H1 (cell line): Measurements from ENCODE around the gene ARMC6.

Source experiments
- CTCF ChIP-seq, 3 experiments: IDR thresholded peaks; 1 replicate in 2 of 3; 2 replicates in 1 of 3; pipeline versions ENCODE4 v1.5.1 to v1.6.1; 2011; ENCODE audit warnings: low read length in 3 of 3, mild to moderate bottlenecking in 3 of 3, inconsistent platforms in 2 of 3, low read depth in 1 of 3, moderate library complexity in 1 of 3; ENCODE audit not compliant: insufficient read depth in 1 of 3; ENCODE audit errors: control extremely low read depth in 1 of 3
- JUND ChIP-seq: IDR thresholded peaks from 2 replicates; pipeline ENCODE4 v1.6.1; 2011; ENCODE audit warnings: mild to moderate bottlenecking, improper control_type of control experiment, low read length
- KDM1A ChIP-seq: fragments of 200-600, 300-600 bp; sonication (generic); IDR thresholded peaks from 2 replicates; pipeline ENCODE4 v1.7.1; 2016; ENCODE audit warnings: mild to moderate bottlenecking, low read length, borderline replicate concordance
- NRF1 ChIP-seq: IDR thresholded peaks from 2 replicates; pipeline ENCODE4 v1.6.1; 2011; ENCODE audit warnings: mild to moderate bottlenecking, low read depth, low read length, improper control_type of control experiment
- POLR2A ChIP-seq, 2 experiments: IDR thresholded peaks; 1 replicate in 1 of 2; 2 replicates in 1 of 2; pipeline ENCODE4 v1.6.1; 2011; ENCODE audit warnings: low read depth in 2 of 2, low read length in 2 of 2, mild to moderate bottlenecking in 2 of 2; ENCODE audit errors: control extremely low read depth in 1 of 2
- POLR2AphosphoS5 ChIP-seq: IDR thresholded peaks from 2 replicates; pipeline ENCODE4 v1.6.1; 2011; ENCODE audit warnings: low read depth, low read length
- RAD21 ChIP-seq, 2 experiments: IDR thresholded peaks in 1 of 2; conservative IDR thresholded peaks in 1 of 2; 2 replicates each; pipeline ENCODE4 v1.6.1; 2011; ENCODE audit warnings: low read depth in 2 of 2, low read length in 2 of 2, improper control_type of control experiment in 1 of 2, inconsistent platforms in 1 of 2, mild to moderate bottlenecking in 1 of 2, moderate library complexity in 1 of 2
- SAP30 ChIP-seq: fragments of 300-600 bp; sonication (generic); IDR thresholded peaks from 2 replicates; pipeline ENCODE4 v1.7.1; 2012; ENCODE audit warnings: low read length, moderate library complexity, mild to moderate bottlenecking, inconsistent platforms; ENCODE audit not compliant: insufficient read depth, insufficient replicate concordance
- SP1 ChIP-seq: IDR thresholded peaks from 2 replicates; pipeline ENCODE4 v1.6.1; 2011; ENCODE audit warnings: low read depth, low read length

- TF ChIP-seq CTCF (IDR thresholded peaks at IDR 0.05; ENCODE audit: control extremely low read depth in 1 of 3, insufficient read depth in 1 of 3, low read depth in 1 of 3, low read length in 3 of 3) (peak; percentile 66 to 89 (median 89)), JUND (no peak), KDM1A (no peak), POLR2A (IDR thresholded peaks at IDR 0.05; ENCODE audit: control extremely low read depth in 1 of 2, low read depth in 2 of 2, low read length in 2 of 2) (no peak), RAD21 (IDR thresholded peaks at IDR 0.05 in 1 of 2, conservative IDR thresholded peaks at IDR 0.05 in 1 of 2; ENCODE audit: low read depth in 2 of 2, low read length in 2 of 2) (peak; percentile 89 to 94), NRF1 (no peak), POLR2AphosphoS5 (no peak), SAP30 (no peak), SP1 (no peak)
Observed at GRCh38 chr19:19053508-19054314, 20.3 kb downstream of the ARMC6 start.
